Colon (tissue), 2 donors: ENCODE measurements around the gene CCDC43.
"Not testable (repeated sequence)": the region's sequence is repeated elsewhere in the genome, so short reads cannot be mapped to it uniquely, and the experiment has no call there.

Experiments used
- FAIRE-seq: peaks from 2 replicates; lab custom pipeline; 2012; peaks lifted over from hg19 to GRCh38; lab: Jason Lieb, UNC
- donor health status: control.
- donor health status: control.

CCDC43 gene

DNA sequence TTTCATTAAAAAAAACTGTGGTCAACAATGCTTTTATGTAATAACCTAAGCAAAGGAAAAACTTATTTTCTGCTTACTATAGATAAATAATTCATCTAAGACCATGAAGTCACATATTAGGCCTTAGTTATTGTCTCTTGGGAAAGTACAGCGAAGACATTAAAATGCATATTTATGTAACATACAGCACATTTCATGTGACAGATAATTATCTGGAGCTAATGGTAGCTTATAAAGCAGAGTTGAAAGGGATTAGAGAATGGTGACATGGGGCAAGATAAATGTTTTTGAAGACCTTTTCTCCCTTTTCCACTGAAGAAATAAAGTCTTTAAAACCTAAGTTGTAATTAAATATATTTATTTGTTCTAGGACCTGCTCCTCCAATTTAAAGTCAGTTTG, 23.6 kb downstream of the CCDC43 start:
- no peak for FAIRE-seq

DNA sequence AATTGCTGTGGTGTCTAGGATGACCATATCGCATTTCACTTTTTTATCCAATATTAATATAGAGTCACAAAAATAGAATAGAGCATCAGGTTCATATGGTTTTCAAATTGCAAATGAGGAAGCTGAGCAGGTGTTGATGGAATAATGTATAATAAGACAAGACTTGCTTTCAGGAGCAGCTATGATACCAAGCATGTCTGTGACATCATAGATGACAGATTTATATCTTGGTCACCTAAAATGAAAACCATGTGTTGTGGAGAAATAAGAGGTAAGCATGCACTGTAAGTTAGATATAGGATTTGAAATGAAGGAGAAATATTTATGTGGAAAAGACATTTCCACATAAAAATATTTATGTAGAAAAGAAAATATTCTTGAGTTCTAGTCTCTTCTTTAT, 24.7 kb downstream of the CCDC43 start:
- FAIRE-seq: no peak

DNA sequence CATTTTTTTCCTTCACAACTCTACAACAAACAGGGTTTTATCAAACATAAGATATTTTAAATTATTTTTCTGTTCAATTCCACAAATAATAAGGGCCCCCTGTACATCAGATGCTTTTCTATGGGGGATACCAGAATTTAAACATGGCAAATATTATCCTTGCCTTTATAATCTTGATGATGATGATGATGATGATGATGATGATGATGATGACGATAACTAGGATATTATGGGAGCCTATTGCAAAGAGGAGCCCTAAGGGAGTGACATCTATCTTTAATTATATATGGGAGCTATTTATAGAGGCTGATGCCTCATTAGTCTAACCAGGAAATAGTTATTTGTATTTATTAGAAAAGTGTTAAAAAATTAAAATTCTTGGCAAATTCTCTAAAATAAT, 26.5 kb downstream of the CCDC43 start:
- no peak for FAIRE-seq

DNA sequence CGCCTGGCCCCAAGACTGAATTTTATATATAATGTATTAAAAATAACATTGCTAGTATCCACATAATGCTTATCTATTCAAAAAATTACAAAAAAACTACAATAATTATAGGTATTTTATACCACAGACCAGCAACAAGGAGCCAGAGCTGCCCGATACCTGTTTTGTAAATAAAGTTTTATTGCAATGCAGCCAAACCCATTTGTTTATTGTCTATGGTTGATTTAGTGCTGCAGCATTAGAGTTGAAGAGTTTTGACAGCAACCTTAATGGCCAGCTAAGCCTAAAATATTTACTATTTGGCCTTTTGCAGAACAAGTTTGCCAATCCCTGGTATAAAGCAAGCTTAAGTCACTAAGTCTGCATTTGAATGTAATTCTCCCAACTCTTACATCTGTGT, 27.7 kb downstream of the CCDC43 start:
- no peak for FAIRE-seq

DNA sequence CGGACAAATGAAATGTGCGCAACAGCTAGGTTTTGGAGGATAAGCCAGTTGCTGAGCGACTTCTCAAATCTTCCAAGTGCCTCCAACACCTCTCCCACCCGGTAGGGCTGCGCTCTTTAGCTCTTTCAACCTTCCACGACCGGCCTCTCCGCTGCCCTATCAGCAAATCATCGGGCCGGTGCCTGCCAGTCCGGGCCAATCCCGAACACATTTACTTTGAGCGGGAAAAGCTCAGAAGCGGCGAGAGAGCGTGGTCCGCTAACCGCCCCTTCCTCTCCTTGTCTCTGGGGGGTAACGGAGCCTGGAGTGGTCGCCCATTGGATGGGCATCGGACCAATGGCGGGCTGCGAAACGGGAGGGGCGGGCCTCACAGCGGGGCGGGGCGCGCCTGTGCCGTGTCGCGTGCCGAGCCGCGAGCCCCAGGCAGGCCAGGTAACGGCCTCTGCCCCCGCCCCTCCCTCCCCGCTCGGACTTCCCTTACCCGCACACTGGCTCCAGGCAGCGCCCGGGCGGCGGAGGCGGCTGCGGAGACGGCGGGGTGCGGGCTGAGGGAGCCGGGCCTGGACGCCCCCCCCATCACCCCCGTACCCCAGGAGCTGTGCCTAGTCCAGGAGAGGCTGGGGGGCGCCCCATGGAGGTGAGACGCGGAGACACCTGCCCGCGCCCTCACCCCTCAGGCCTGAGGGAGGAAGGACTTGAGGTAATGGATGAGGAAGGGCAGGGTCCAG, 33.4 kb downstream of the CCDC43 start, which contains the start of gene MEIOC:
Gene MEIOC (plus strand): TSS at position 486 of the 728 bp plus-strand sequence. CDS start 146 bp downstream, at position 632.
- no peak for FAIRE-seq

DNA sequence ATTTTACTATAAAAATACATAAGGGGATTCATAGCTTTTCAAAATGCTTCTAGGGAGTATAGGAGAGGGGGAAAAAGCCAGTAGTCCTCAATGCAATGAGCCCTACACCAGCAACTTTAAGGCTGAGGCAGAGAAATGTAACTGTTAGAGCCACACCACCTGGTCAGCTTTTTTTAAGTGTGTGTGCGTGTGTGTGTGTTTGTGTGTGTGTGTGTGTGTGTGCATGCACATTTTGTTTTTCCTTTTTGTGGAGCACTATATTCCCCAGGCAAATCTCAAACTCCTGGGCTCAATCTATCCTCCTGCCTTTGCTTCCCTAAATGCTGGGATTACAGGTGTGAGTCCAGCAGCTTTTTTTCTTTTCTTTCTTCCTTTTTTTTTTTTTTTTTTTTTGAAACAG, 35.6 kb downstream of the CCDC43 start:
- no peak for FAIRE-seq

DNA sequence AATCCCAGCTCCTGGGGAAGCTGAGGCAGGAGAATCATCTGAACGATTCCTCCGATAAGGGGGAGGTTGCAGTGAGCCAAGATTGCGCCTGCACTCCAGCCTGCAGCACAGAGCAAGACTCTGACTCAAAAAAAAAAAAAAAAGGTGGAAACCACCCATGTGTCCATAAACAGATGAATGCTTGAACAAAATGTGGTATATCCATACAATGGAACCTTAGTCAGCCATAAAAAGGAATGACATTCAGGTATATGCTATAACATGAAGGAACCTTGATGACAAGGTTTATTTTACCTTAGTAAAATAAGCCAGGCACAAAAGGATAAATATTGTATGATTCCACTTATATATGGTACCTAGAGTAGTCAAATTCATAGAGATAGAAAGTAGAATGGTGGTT, 36.2 kb downstream of the CCDC43 start:
- FAIRE-seq: no peak

DNA sequence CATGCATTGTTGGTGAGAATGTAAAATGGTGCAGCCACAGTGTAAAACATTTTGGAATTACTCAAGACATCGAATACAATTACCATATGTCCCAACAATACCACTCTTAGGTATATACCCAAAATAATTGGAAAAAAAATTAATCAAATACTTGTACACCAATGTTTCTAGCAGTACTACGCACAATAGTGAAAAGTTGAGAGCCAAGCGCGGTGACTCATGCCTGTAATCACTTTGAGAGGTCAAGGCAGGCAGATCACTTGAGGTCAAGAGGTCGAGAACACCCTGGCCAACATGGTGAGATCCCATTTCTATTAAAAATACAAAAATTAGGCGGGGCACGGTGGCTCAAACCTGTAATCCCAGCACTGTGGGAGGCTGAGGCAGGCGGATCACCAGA, 36.8 kb downstream of the CCDC43 start:
- no peak for FAIRE-seq

DNA sequence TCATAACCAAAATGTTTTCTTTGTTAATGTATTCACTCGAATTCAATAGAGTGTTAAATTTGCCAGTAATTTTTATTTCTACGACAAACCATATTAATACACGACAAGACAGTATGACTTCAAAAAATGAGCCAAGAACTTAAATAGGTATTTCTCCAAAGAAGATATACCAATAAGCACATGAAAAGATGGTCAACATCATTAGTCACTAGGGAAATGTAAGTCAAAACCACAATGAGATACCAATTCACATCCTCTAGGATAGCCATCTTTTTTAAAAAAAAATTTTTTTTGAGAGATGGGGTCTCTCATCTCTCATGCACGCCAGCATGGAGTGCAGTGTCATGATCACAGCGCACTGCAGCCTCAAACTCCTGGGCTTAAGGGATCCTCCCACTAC, 38.3 kb downstream of the CCDC43 start:
- no peak for FAIRE-seq

DNA sequence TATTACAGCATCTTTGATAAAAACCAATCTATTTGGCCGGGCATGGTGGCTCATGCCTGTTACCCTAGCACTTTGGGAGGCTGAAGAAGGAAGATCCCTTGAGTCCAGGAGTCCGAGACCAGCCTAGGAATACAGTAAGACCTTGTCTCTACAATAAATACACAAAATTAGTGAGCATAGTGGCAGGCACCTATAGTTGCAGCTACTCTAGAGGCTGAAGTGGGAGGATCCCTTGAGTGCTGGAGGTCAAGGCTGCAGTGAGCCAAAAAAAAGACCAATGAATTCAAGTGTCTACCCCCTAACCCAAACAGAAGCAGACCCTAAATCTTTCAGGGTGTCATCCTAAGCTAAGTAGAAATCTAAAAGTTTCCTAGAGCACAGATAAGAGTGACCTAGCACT, 40.6 kb downstream of the CCDC43 start:
- FAIRE-seq: no peak

DNA sequence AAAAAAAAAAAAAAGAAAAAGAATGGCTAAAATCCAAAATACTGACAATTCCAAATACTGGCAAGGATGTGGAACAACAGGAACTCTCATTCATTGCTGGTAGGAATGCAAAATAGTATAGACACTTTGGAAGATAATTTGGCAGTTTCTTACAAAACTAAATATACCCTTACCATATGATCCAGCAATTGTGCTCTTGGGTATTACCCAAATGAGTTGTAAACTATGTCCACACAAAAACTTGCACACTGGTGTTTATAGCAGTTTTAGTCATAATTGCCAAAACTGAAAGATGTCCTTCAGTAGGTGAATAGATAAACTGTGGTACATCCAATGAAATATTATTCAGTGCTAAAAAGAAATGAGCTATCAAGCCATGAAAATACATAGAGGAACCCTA, 41.8 kb downstream of the CCDC43 start:
- FAIRE-seq: no peak

DNA sequence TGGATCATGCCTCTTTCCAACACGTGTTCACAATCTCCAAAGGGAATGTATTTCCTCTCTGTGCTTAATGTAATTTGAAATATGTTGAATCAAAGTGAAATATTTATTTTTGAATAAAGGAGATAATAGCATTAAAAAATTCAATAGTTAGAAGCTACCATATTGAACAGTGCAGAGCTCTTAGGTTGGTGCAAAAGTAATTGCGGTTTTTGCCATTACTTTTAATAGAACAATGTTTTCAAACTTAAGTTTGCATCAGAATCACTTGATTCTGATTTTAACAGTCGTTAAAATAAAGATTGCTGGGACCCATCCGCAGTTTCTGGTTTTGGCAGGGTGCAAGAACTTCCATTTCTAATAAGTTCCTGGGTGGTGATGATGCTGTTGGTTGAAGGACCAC, 43.3 kb downstream of the CCDC43 start:
- no peak for FAIRE-seq

DNA sequence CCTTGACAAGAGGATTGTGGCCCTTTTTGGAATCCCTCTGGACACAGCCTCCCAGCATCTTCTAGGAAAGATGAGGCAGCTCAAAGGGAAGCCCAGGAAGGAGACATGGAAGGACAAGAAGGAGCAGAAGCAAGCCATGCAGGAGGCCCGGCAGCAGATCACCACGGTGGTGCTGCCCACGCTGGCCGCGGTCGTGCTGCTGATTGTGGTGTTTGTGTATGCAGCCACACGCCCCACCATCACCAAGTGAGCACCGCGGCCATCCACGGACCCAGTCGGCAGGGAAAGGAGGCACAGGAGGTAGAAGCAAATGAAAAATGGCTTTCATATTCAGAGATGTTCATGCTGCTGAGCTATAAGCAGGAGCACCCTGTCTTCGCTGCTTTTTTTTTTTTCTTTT, 44.2 kb downstream of the CCDC43 start:
- FAIRE-seq: no peak

DNA sequence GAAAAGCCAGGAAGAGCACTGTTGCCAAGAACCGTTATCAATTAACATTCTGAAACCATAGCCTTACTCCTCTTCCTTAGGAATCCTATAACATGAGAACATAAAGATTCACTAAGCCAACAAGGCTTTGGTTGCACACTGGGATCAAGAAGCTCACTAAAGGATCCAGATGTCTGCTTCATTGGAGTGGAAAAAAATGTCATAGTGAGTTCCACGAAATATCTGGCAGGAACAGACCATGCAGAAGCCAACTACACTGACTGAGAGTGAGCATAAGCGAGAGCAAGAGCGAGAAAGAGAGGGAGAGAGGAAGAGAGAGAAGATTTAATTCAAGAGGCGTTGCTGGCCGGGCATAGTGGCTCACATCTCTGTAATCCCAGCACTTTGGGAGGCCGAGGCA, 46.7 kb downstream of the CCDC43 start:
- no peak for FAIRE-seq

DNA sequence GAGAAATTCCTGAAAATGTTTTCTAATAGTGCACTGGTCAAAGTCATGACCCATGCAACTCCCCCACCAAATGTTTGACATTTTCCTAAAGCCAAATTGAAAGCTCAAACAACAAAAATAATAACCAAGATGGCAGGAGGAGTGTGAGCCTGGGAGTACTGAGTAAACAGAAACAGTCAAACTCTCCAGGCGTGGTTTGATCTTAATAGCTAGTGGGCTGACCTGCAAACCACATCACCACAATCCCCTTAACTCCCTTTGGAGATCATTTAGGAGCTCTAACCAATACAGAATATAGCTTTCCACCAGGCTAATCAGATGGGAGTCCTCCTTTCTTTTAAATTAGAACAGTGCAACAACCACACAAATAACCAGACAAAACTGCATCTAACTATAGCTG, 52.5 kb downstream of the CCDC43 start:
- FAIRE-seq: no peak

DNA sequence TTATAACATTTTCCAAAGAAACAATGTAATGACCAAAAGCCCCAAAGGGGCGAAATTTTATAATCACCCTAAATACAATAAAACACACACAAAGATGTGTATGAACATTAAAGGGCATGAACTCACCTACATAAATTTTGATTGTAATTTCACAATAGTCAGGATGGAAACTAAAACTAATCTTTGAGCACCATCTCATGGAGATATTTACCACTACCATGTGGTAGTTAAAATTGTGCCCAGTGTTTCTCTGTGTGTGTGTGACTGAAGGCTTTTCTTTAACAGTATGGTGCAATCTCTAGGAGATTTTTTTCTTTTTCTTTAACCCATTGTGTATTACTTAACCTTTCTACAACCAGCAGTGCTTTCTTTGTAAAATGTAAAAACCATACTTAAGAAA, 53.0 kb downstream of the CCDC43 start:
- FAIRE-seq: no peak

DNA sequence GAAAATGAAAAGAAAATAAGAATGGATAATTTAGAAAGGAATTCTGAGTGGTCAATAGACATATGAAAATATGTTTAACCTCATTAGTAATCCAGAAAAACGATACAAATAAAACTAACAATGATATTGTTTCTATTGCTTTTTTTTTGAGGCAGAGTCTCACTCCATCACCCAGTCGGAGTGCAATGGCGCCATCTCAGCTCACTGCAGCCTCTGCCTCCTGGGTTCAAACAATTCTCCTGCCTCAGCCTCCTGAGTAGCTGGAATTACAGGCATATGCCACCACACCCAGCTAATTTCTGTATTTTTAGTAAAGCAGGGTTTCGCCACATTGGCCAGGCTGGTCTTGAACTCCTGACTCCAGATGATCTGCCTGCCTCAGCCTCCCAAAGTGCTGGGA, 55.2 kb downstream of the CCDC43 start:
- not testable (repeated sequence) for FAIRE-seq

DNA sequence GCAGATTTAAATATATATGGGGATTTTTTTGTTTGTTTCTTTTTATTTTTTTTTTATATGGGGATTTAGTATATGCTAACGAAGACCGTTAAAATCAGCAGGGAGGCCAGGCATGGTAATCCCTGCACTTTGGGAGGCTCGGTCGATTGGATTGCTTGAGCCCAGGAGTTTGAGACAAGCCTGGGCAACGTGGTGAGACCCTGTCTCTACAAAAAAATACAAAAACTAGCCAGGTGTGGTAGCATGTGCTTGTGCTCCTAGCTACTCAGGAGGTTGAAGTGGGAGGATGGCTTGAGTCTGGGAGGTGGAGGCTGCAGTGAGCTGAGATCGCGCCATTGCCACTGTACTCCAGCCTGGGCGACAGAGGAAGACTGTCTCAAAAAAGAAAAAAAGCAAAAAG, 55.6 kb downstream of the CCDC43 start:
- FAIRE-seq: no peak

DNA sequence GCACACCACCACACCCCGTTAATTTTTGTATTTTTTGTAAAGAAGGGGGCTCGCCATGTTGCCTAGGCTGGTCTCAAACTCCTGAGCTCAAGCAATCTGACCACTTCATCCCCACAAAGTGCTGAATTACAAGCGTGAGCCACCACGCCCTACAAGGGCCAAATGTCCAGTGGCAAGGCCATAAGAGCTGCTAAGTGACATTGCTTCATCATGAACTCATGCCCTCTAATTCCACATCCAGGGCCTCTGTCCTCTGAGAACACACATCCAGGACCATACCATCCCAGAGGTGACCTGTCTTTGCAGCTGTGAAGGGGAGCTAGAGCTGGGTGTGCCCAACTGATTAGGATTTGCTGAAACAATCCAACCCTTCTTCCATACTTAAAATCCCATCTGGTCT, 58.9 kb downstream of the CCDC43 start:
- no peak for FAIRE-seq

DNA sequence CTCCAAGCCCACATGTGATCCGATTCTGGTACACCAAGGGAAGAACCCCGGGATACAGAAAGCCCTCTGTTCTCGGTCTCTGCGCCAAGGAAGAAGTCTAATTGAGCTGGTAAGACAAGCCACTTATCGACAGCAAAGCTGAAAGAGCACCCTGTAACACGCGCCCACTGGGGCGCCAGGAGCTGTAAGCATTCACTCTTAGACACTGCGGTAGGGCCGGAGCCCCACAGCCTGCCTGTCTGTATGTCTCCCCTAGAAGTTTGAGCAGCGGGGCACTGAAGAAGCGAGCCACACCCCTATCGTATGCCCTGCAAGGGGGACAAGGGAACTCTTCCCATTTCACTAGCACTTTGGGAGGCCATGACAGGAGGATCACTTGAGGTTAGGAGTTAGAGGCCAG, 60.3 kb downstream of the CCDC43 start:
- FAIRE-seq: no peak

DNA sequence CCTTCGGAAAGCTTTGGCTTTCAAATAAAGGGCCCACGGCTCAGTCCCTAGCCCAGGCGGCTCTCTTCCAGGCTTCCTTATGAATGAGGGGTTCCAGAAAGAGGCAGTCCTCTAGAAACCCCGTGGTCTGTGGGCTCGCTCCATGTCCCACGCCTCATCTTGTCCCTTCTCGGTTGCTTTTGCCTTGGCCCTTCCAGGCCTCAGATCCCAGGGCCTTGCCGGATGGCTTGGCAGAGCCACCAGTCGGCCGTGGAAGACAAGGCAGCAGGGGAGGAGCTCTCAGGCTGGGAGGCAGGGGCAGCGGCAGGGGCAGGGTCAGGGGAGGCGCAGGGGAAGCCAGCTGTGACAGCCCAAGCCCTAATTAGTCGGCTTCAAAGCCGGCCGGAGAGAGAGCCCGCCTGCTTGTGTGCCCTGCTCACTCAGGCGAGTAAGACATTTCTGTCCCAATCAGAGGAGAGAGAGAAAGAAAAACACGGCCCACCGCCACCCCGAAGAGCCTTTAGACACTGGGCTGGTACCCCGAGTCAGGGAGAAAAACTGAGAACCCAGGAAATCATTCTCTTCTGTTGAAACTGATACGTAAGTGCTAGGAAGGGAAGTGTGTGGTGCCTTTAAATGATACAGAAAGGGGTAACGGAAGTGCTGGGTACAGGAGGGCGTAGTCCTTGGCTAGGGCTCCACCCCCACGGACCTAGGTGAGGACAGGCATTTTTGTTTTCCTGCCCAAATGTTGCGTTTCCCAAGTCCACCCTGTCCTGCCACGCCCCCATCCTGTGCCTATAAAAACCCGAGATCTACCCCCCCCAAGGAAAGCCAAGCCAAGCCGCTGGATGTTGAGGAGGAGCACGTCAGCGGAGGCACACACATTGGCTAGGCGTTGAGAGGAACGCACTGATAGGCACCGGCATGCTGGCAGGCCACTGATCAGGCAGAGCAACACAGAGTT, 61.1 kb downstream of the CCDC43 start:
- no peak for FAIRE-seq

DNA sequence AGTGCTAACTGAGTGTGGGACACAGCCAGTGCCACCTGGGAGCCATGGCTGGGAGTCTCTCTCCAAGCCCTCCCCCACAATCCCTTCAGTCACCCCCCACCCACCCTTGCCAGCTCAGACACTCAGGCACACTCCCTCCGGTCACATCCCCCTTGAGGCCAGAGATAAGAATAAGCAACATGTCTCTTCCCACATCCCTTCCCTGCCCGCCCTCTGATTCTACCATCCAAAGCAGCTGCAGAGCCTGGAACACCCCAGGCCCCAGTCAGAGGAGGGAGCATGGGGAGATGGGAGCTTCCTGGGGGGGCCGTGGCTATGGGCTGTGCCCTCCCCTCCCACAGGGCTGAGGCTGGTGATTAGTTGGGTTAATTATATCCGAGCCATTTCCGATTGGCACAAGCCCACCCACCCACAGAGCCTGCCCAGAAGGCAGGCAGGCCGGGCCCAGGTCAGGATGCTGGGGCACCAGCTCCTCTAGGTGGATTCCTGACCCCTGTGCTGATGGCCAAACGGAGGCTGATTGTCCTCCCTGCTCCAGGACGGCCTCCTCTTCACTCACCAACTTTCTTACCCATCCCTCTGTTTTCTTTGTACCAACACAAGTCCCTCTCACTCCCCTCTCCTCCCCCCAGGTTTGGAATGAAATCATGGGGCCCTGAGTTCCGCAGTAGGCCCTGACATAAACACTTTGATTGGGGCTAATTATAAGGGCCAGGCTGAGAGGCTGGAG, 61.9 kb downstream of the CCDC43 start:
- no peak for FAIRE-seq
